Kidney capillary endothelial cell (primary cell): ENCODE data around the gene MAGEA2.
"Not testable (repeated sequence)": the region's sequence is repeated elsewhere in the genome, so short reads cannot be mapped to it uniquely, and the experiment has no call there.

Experiments used
- DNase-seq: peaks from one replicate; pipeline ENCODE4 v3.0.0-alpha.2; 2018; ENCODE audit warnings: low spot score

The MAGEA2 gene

DNA sequence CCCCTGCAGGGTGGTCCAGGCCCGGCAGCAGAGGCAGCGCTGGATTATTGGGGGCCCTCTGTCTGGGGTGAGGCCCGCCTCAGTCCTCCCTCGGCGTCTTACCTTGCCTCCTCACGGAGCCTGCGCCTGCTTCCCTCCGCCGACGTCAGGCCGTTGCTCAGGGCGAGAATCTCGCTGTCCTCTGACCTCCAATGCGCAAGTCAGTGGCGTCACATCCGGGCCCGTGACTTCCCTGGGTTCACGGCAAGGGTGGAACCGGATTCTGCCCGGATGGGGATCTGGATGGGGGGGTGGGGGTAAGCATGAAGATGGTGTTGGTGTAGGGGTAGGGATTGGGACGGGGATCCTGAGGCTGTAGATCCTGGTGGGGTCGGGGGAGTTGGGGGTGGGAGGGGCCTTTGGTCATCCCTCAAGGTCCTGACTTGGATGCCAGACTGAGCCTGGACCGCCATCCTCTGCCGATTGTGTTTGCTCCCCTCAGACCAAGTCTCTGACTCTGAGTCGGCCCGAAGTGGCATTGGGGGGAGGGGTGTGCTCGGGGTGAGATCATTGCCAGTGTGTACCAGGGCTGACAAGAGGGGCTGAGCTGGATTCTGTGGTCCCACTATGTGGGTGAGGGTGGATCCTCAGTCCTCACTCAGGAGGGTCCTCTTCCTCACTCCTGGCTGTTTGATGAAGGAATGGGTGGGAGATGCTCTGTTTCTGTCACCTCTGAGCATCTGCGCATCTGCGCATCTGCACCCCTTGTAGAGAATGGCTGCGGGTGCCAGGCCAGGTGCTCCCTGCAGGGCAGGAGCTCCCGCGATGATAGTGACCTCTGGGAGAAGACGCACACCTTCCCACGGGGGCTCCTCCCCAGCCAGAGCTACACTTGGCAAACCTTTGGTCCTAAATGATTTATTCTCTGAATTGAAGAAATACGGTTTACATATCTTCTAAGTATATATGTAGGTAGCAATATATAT is at the start of gene MAGEA2:
TSS of gene MAGEA2 (minus strand) at position 157 of the 965 bp plus-strand sequence. CDS start 2,479 bp downstream, outside the sequence.
- DNase-seq, result not testable (repeated sequence)

DNA sequence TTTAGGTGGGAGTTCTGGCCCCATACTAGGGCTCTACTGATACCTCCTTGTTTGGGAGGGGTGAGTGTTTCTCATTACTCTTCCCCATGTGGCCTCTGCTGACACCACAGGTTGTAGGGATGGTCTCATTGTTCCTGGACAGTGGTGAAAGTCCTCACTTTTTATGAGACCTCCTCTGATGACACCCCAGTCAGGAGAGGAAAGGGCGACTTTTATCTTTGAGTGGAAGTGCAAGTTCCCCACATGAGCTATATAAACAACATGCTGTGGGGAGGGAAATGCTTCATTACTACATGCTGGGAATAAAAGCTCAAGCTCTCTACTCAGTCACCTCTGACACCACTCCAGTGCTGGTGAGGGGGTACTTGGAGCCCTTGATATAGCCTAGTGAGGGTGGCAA is 45.3 kb upstream of the MAGEA2 start:
- no peak for DNase-seq

GRCh38 chrX:152787062-152787461 is 33.4 kb upstream of the MAGEA2 start:
- not testable (repeated sequence) for DNase-seq

- not testable (repeated sequence) for DNase-seq
These were observed 16.1 kb upstream of the MAGEA2 start, which contains the start of gene MAGEA6 for GRCh38 chrX:152769549-152770289. TSS of gene MAGEA6 (minus strand) at chrX:152769689. CDS start at chrX:152767650, 2,039 bp downstream.

- not testable (repeated sequence) for DNase-seq
These were observed 12.9 kb upstream of the MAGEA2 start for GRCh38 chrX:152766562-152766961.

- not testable (repeated sequence) for DNase-seq
These were observed 7.9 kb upstream of the MAGEA2 start for GRCh38 chrX:152761582-152761981.

- not testable (repeated sequence) for DNase-seq
These were observed 5.9 kb upstream of the MAGEA2 start for GRCh38 chrX:152759544-152759943.

- not testable (repeated sequence) for DNase-seq
These were observed 5.3 kb upstream of the MAGEA2 start, which contains the start of gene CSAG3 for GRCh38 chrX:152758918-152759317. TSS of gene CSAG3 (plus strand) at chrX:152759218.

GRCh38 chrX:152754871-152755270 is 1.2 kb upstream of the MAGEA2 start:
- DNase-seq, result not testable (repeated sequence)

DNA sequence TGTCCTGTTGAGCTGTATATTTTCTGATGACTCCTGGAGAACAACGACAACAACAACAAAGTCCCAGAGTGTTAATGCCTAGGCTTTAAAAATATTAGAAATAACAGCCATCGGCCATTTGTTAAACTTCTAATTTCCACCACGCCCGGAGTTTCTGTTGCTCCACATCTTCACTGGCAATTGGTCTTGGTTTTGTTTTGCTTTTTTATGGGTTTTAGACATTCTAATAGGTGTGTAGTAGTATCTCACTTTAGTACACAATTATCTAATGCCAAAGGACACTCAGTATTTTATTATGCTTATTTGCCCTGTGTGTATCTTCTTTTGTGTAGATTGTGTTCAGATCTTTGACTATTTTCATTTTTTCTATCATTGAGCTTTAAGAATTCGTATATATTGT is 15.1 kb downstream of the MAGEA2 start:
- DNase-seq, result no peak

- DNase-seq, result not testable (repeated sequence)
These were observed 17.1 kb downstream of the MAGEA2 start for GRCh38 chrX:152736528-152736927.

DNA sequence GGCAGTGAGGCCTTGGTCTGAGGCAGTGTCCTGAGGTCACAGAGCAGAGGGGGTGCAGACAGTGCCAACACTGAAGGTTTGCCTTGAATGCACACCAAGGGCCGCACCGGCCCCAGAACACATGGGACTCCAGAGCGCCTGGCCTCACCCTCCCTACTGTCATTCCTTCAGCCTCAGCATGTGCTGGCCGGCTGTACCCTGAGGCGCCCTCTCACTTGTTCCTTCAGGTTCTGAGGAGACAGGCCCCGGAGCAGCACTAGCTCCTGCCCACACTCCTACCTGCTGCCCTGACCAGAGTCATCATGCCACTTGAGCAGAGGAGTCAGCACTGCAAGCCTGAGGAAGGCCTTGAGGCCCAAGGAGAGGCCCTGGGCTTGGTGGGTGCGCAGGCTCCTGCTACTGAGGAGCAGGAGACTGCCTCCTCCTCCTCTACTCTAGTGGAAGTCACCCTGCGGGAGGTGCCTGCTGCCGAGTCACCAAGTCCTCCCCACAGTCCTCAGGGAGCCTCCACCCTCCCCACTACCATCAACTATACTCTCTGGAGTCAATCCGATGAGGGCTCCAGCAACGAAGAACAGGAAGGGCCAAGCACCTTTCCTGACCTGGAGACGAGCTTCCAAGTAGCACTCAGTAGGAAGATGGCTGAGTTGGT is 17.7 kb downstream of the MAGEA2 start:
- DNase-seq, result no peak

DNA sequence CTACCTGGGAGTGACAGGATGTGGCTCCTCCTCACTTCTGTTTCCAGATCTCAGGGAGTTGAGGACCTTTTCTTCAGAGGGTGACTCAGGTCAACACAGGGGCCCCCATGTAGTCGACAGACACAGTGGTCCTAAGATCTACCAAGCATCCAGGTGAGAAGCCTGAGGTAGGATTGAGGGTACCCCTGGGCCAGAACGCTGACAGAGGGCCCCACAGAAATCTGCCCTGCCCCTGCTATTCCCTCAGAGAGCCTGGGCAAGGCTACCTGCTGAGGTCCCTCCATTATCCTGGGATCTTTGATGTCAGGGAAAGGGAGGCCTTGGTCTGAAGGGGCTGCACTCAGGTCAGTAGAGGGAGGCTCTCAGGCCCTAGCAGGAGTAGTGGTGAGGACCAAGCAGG is 18.5 kb downstream of the MAGEA2 start:
- no peak for DNase-seq

- not testable (repeated sequence) for DNase-seq
These were observed 19.3 kb downstream of the MAGEA2 start for GRCh38 chrX:152734143-152734858.

- DNase-seq, result no peak
These were observed 20.2 kb downstream of the MAGEA2 start, which contains the start of the genes CSAG1 and MAGEA12 for GRCh38 chrX:152733261-152733975. TSS of gene CSAG1 (minus strand) at chrX:152733721. CDS start at chrX:152732460, 1,261 bp downstream. TSS of gene MAGEA12 (plus strand) at chrX:152733757. CDS start at chrX:152736162, 2,405 bp downstream.

GRCh38 chrX:152725409-152725808 is 28.2 kb downstream of the MAGEA2 start:
- DNase-seq, result no peak

- not testable (repeated sequence) for DNase-seq
These were observed 39.5 kb downstream of the MAGEA2 start, which contains the start of gene MAGEA2B for GRCh38 chrX:152713815-152714787. TSS of gene MAGEA2B (plus strand) at chrX:152714628. CDS start at chrX:152717107, 2,479 bp downstream.

- DNase-seq, result not testable (repeated sequence)
These were observed 40.4 kb downstream of the MAGEA2 start for GRCh38 chrX:152713195-152713594.

DNA sequence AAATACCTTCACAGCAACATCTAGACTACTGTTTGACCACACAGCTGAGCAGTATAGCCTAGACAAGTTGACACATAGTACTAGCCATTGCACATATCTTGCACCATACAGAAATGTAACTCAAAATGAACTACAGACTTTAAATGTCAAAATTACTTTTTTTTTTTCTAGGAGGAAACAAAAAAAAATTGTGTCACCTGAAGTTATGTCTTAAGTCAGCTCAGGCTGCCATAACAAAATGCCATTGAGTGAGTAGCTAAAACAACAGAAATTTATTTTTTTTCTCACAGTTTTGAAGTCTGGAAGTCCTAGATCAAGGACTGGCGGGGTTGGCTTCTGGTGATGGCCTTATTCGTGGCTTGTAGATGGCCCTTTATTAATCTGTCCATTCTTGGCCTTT is 44.5 kb downstream of the MAGEA2 start, which contains the start of gene CSAG2:
TSS of gene CSAG2 (minus strand) at position 101 of the 400 bp plus-strand sequence. CDS start 161 bp downstream, outside the sequence.
- not testable (repeated sequence) for DNase-seq
